Chondrocyte (in vitro differentiated cells): ENCODE data around the gene SLC7A6OS. TPM values are rescaled to one million over a fixed set of nuclear protein-coding genes. Genes with fewer than 3 reads are reported as not detected.

Source experiments
- DNase-seq: peaks from one replicate; pipeline ENCODE4 v3.0.0; 2021; ENCODE audit warnings: mixed read lengths, low spot score
- H3K27ac Mint-ChIP-seq: one replicate; pipeline ENCODE4 v1.8.0; 2021; ENCODE audit warnings: mild to moderate bottlenecking, moderate library complexity, mixed read lengths; ENCODE audit not compliant: unreplicated experiment
- H3K27me3 Mint-ChIP-seq: 2 replicates; pipeline ENCODE4 v1.8.0; 2021; ENCODE audit warnings: low read depth, mixed read lengths
- H3K36me3 Mint-ChIP-seq: 2 replicates; pipeline ENCODE4 v1.8.0; 2021; ENCODE audit warnings: low read depth, mixed read lengths
- H3K4me1 Mint-ChIP-seq: 2 replicates; pipeline ENCODE4 v1.8.0; 2021; ENCODE audit warnings: low read depth, mild to moderate bottlenecking, mixed read lengths
- H3K4me3 Mint-ChIP-seq: one replicate; pipeline ENCODE4 v1.8.0; 2021; ENCODE audit warnings: mild to moderate bottlenecking, moderate library complexity, mixed read lengths; ENCODE audit not compliant: unreplicated experiment
- H3K9me3 Mint-ChIP-seq: 2 replicates; pipeline ENCODE4 v1.8.0; 2021; ENCODE audit warnings: low read depth, mixed read lengths
- CTCF ChIP-seq: fragments of 200-600 bp; sonication (generic); IDR thresholded peaks from 2 replicates; pipeline ENCODE4 v1.5.0; 2021; ENCODE audit warnings: antibody characterized with exemption, mild to moderate bottlenecking, moderate library complexity
- total RNA-seq: library from RNA; stranded (reverse); gene quantifications from 3 replicates; pipeline ENCODE4 v1.2.1, GENCODE V29; 2021

Gene SLC7A6OS
- total RNA-seq, 1 donor from 2014 or later = 9.5 TPM

- no peak overlapping the region for H3K4me3 Mint-ChIP-seq
- H3K27me3 Mint-ChIP-seq = no peaks in the 10 kb centered on the region
- peak overlapping the region; percentile 91 for H3K27ac Mint-ChIP-seq
- peaks cover 8% of the 10 kb centered on the region for H3K36me3 Mint-ChIP-seq
- no peak for DNase-seq
- peaks cover 15% of the 10 kb centered on the region for H3K4me1 Mint-ChIP-seq
- no peaks in the 10 kb centered on the region for H3K9me3 Mint-ChIP-seq
- TF ChIP-seq CTCF = no peak
Measured at GRCh38 chr16:68257251-68257905, 53.4 kb downstream of the SLC7A6OS start.

- DNase-seq = no peak
- no peak overlapping the region for H3K27ac Mint-ChIP-seq
- H3K36me3 Mint-ChIP-seq = peaks cover 15% of the 10 kb centered on the region
- peaks cover 15% of the 10 kb centered on the region for H3K4me1 Mint-ChIP-seq
- H3K27me3 Mint-ChIP-seq = no peaks in the 10 kb centered on the region
- no peaks in the 10 kb centered on the region for H3K9me3 Mint-ChIP-seq
- no peak overlapping the region for H3K4me3 Mint-ChIP-seq
- no peak for TF ChIP-seq CTCF
Measured at GRCh38 chr16:68255712-68256111, 55.0 kb downstream of the SLC7A6OS start.

- no peak for TF ChIP-seq CTCF
- peaks cover 14% of the 10 kb centered on the region for H3K36me3 Mint-ChIP-seq
- DNase-seq = no peak
- H3K27ac Mint-ChIP-seq = no peak overlapping the region
- no peak overlapping the region for H3K4me3 Mint-ChIP-seq
- no peaks in the 10 kb centered on the region for H3K27me3 Mint-ChIP-seq
- H3K9me3 Mint-ChIP-seq = no peaks in the 10 kb centered on the region
- peaks cover 15% of the 10 kb centered on the region for H3K4me1 Mint-ChIP-seq
Measured at GRCh38 chr16:68253721-68254120, 57.0 kb downstream of the SLC7A6OS start.

GRCh38 chr16:68252383-68252782, 58.4 kb downstream of the SLC7A6OS start:
- H3K9me3 Mint-ChIP-seq = no peaks in the 10 kb centered on the region

GRCh38 chr16:68251832-68252231, 58.9 kb downstream of the SLC7A6OS start:
- Mint-ChIP-seq H3K27ac (no peak overlapping the region), H3K36me3 (peaks cover 12% of the 10 kb centered on the region), H3K4me3 (no peak overlapping the region), H3K4me1 (peaks cover 8% of the 10 kb centered on the region), H3K27me3 (no peaks in the 10 kb centered on the region), H3K9me3 (no peaks in the 10 kb centered on the region)
- TF ChIP-seq CTCF = no peak
- no peak for DNase-seq

More at GRCh38 chr16:68252383-68252782, 58.4 kb downstream of the SLC7A6OS start:
- Mint-ChIP-seq H3K36me3 (peaks cover 13% of the 10 kb centered on the region), H3K4me1 (peaks cover 5% of the 10 kb centered on the region), H3K4me3 (no peak overlapping the region), H3K27me3 (no peaks in the 10 kb centered on the region), H3K27ac (no peak overlapping the region)
- no peak for DNase-seq
- no peak for TF ChIP-seq CTCF
